Measurements from ENCODE around the gene KRTAP10-5. TPM values are rescaled to one million over a fixed set of nuclear protein-coding genes. Genes with fewer than 3 reads are reported as not detected.

KRTAP10-5 gene
- total RNA-seq, 1 experiment from 2014 or later: not detected

DNA sequence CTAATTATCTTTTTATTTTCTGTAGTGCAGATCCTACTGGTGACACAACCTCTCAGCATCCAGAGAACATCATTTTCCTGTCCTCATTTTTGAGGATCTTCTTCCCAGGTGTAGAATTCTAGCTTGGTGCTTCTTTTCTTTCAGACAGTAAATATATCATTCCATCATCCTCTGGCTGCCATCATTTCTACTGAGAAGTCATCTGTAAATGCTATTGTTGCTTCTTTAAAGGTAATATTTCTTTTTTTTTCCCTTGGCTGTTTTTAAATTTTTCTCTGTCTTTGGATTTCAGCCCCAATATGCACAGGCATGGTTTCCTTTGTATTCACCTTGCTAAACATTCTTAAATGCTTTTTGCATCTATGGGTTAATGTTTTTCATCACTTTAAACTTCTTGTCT, 43.2 kb upstream of the KRTAP10-5 start:
- POLR2A ChIA-PET: no interaction called here
- no peaks in the 10 kb centered on the region for H3K4me1 ChIP-seq (ENCODE audit: control insufficient read depth in 1 of 2, insufficient read depth in 2 of 2, low read length in 2 of 2)
- H2AFZ ChIP-seq (ENCODE audit: low read depth, low read length, poor library complexity, severe bottlenecking): no peak overlapping the region
- CTCF ChIA-PET: no interaction called here
- TF ChIP-seq, protein P1, sequence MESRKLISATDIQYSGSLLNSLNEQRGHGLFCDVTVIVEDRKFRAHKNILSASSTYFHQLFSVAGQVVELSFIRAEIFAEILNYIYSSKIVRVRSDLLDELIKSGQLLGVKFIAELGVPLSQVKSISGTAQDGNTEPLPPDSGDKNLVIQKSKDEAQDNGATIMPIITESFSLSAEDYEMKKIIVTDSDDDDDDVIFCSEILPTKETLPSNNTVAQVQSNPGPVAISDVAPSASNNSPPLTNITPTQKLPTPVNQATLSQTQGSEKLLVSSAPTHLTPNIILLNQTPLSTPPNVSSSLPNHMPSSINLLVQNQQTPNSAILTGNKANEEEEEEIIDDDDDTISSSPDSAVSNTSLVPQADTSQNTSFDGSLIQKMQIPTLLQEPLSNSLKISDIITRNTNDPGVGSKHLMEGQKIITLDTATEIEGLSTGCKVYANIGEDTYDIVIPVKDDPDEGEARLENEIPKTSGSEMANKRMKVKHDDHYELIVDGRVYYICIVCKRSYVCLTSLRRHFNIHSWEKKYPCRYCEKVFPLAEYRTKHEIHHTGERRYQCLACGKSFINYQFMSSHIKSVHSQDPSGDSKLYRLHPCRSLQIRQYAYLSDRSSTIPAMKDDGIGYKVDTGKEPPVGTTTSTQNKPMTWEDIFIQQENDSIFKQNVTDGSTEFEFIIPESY (IDR thresholded peaks at IDR 0.05; ENCODE audit: extremely low read depth, insufficient replicate concordance, low read length): no peak
- TF ChIP-seq CBX3 (IDR thresholded peaks at IDR 0.05; ENCODE audit: low read depth) (0 out of 2 replicates have a peak, but pooled peaks have one; percentile 17), TCF7L2 (IDR thresholded peaks at IDR 0.05; ENCODE audit: borderline replicate concordance, extremely low read depth, insufficient read depth, insufficient read length) (no peak), EGR1 (IDR thresholded peaks at IDR 0.05; ENCODE audit: low read depth) (no peak), ZNF274 (IDR thresholded peaks at IDR 0.05; ENCODE audit: low read depth, low read length) (no peak), ZFX (IDR thresholded peaks at IDR 0.05) (no peak)
- no peak overlapping the region for H3K27ac ChIP-seq (ENCODE audit: low read depth, low read length)
- H3K9me3 ChIP-seq (ENCODE audit: control insufficient read depth in 1 of 2, insufficient read depth in 1 of 2, low read depth in 1 of 2, low read length in 2 of 2): peaks cover 13 to 36% of the 10 kb centered on the region in 2 experiments
- no TSS peak for BruUV-seq (replicated peaks)
- intact Hi-C loops (cut with micrococcal nuclease): no loop called here
- no peaks in the 10 kb centered on the region for H3K27me3 ChIP-seq (ENCODE audit: insufficient read depth, low read length)
- H4K20me1 ChIP-seq (ENCODE audit: insufficient read depth): no peaks in the 10 kb centered on the region
- no peak overlapping the region for H3K4me2 ChIP-seq (ENCODE audit: low read length)
- DNase-seq (ENCODE audit: low read depth, low spot score) (peak; percentile 1), ATAC-seq (no peak)
- H3K79me2 ChIP-seq (ENCODE audit: insufficient read depth, low read length): no peaks in the 10 kb centered on the region
- H3K9ac ChIP-seq (ENCODE audit: low read length): no peak overlapping the region
- no peaks in the 10 kb centered on the region for H3K36me3 ChIP-seq (ENCODE audit: control insufficient read depth in 1 of 2, insufficient read depth in 2 of 2, low read length in 2 of 2)
- no peaks in the 10 kb centered on the region for H3K9me2 ChIP-seq (ENCODE audit: insufficient read depth)
- RAD21 ChIA-PET (ENCODE audit: low non-redundant PET in 1 of 2, low total read pairs in 2 of 2, uncharacterized antibody in 2 of 2, unreplicated experiment in 2 of 2): no interaction called here
- H3K4me3 ChIP-seq (replicated peaks in 1 of 2; ENCODE audit: low read depth in 1 of 2, low read length in 2 of 2): no peak overlapping the region

GRCh38 chr21:44619886-44620285, 39.5 kb upstream of the KRTAP10-5 start:
- CTCF ChIA-PET: no interaction called here
- H4K20me1 ChIP-seq (ENCODE audit: insufficient read depth): no peaks in the 10 kb centered on the region
- no peak overlapping the region for H3K9ac ChIP-seq (ENCODE audit: low read length)
- H3K4me2 ChIP-seq (ENCODE audit: low read length): no peak overlapping the region
- H3K9me3 ChIP-seq (ENCODE audit: control insufficient read depth in 1 of 2, insufficient read depth in 1 of 2, low read depth in 1 of 2, low read length in 2 of 2): peaks cover 13 to 33% of the 10 kb centered on the region in 2 experiments
- no peak overlapping the region for H3K4me3 ChIP-seq (replicated peaks in 1 of 2; ENCODE audit: low read depth in 1 of 2, low read length in 2 of 2)
- H3K79me2 ChIP-seq (ENCODE audit: insufficient read depth, low read length): no peaks in the 10 kb centered on the region
- no peak for ATAC-seq
- no peak for DNase-seq (ENCODE audit: low read depth, low spot score)
- H3K27ac ChIP-seq (ENCODE audit: low read depth, low read length): no peak overlapping the region
- intact Hi-C loops (cut with micrococcal nuclease): no loop called here
- no peak overlapping the region for H2AFZ ChIP-seq (ENCODE audit: low read depth, low read length, poor library complexity, severe bottlenecking)
- H3K27me3 ChIP-seq (ENCODE audit: insufficient read depth, low read length): no peaks in the 10 kb centered on the region
- no peaks in the 10 kb centered on the region for H3K9me2 ChIP-seq (ENCODE audit: insufficient read depth)
- TF ChIP-seq EZH2 (IDR thresholded peaks at IDR 0.05): no peak
- TF ChIP-seq CBX3 (IDR thresholded peaks at IDR 0.05; ENCODE audit: low read depth): peak; percentile 28; the same call in 1 of the 2 replicates
- TF ChIP-seq POLR2AphosphoS5 (IDR thresholded peaks at IDR 0.05; ENCODE audit: low read depth, low read length): no peak
- no peaks in the 10 kb centered on the region for H3K4me1 ChIP-seq (ENCODE audit: control insufficient read depth in 1 of 2, insufficient read depth in 2 of 2, low read length in 2 of 2)
- H3K36me3 ChIP-seq (ENCODE audit: control insufficient read depth in 1 of 2, insufficient read depth in 2 of 2, low read length in 2 of 2): no peaks in the 10 kb centered on the region
- RAD21 ChIA-PET (ENCODE audit: low non-redundant PET in 1 of 2, low total read pairs in 2 of 2, uncharacterized antibody in 2 of 2, unreplicated experiment in 2 of 2): no interaction called here
- POLR2A ChIA-PET: no interaction called here
- BruUV-seq (replicated peaks): no TSS peak
